Breast epithelium (tissue), 3 donors: ENCODE measurements around the gene SLC44A1.

Experiments
- POLR2AphosphoS5 ChIP-seq, 3 donors: sonication (generic); formaldehyde crosslinking; IDR thresholded peaks; one replicate each; pipeline ENCODE4 v1.6.1; 2017; ENCODE audit warnings: antibody characterized with exemption in 3 of 3
- TF ChIP-seq, protein P1 (sequence below), 3 donors: fragments of 450-650 bp; IDR thresholded peaks; one replicate each; pipeline ENCODE4 v1.5.1; 2016 to 2017; ENCODE audit warnings: antibody characterized with exemption in 3 of 3, mild to moderate bottlenecking in 3 of 3, moderate library complexity in 3 of 3

DNA sequence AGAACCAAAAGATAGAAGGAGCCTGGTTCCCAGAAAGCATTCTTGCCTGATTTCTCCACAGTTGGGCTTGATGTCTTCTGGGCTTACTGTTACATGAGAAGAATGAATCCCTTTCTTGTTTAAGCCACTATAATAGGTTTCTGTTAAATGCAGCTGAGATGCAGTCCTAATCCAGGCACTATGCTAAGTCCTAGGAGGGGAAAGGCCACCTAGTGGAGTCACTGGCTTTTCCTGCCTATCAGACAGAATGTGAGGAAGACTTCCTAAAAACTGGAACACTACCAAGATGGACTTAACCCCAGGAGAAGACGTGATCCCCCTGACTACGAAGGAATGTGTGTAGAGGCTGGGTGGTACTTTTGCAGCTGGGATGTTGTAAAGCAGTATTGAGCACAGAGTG lies 169.1 kb downstream of the SLC44A1 start:
- TF ChIP-seq, protein P1, sequence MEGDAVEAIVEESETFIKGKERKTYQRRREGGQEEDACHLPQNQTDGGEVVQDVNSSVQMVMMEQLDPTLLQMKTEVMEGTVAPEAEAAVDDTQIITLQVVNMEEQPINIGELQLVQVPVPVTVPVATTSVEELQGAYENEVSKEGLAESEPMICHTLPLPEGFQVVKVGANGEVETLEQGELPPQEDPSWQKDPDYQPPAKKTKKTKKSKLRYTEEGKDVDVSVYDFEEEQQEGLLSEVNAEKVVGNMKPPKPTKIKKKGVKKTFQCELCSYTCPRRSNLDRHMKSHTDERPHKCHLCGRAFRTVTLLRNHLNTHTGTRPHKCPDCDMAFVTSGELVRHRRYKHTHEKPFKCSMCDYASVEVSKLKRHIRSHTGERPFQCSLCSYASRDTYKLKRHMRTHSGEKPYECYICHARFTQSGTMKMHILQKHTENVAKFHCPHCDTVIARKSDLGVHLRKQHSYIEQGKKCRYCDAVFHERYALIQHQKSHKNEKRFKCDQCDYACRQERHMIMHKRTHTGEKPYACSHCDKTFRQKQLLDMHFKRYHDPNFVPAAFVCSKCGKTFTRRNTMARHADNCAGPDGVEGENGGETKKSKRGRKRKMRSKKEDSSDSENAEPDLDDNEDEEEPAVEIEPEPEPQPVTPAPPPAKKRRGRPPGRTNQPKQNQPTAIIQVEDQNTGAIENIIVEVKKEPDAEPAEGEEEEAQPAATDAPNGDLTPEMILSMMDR (IDR thresholded peaks at IDR 0.05) = no peak
- TF ChIP-seq POLR2AphosphoS5 (IDR thresholded peaks at IDR 0.05) = no peak
